GM21390 (cell line): Measurements from ENCODE around the gene UBASH3B.

Experiments used
- ATAC-seq: cut with Tn5 transposase; IDR thresholded peaks from one replicate; pipeline ENCODE4 v1.9.1; 2021; ENCODE audit not compliant: unreplicated experiment

UBASH3B gene

DNA sequence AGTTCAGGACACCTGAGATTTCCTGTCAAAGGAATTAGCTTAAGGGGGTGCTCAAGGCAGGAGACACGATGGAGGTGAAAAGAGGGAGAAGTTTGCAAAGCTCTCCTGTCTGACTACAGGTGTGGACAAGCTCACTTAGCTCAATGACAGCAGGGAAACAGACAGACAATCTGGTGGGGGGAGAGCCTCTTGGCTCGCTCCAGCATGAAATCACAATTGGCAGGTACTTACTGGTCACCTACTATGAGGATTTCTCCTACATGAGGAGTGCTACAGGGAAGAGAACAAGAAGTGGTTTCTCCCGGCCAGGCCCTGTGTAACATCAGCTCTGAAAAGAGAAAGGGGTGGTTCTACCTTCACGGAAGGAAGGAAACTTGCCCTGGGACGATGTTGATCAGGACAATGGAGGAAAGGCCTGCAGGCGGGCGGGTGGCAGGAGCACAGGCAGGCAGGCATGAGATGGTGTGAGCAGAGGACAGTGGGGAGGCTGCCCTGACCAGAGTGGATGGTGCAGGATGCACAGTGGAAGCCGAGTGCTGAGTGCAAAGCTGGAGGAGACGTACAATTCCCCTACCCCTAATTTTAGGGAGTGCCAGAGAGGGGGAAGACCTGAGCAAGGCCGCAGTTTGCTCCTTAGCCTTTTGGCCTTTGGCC, 124.9 kb downstream of the UBASH3B start:
- no peak for ATAC-seq

DNA sequence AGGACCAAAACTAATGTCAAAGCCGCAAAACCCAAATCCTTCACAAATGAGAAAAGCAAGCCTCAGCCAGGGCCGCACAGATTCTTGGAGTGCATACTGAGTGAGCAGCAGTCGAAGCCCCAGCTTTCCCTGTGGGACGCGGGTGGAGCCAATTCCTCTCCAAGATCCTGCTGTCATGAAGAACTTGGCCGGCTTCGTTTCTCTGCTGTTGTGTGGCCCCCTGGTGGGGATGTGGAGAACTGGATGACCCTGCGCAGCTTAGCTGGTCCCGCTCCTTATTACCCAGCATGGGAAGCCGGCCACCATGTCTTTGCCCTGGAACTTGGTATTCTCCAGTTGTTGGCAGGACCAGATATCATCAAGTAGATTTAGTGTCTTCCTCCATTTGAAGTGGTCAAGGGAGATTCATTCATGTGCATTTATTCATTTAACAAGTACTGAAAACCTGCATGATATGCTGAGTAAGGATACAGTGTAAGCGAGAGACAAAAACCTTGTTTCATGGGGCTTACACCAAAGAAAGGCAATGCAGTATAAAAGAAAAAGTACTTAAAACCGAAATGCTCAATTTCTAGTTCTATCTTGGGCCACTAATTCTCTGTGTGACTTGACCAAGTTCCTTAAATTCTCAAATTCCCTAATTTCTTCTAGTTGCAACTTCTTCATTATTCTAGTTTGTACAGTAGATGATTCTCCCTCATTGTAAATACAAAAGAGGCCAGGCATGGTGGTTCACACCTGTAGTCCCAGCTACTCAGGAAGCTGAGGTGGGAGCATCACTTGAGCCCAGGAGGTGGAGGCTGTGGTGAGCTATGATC, 126.1 kb downstream of the UBASH3B start:
- peak; percentile 86 for ATAC-seq

DNA sequence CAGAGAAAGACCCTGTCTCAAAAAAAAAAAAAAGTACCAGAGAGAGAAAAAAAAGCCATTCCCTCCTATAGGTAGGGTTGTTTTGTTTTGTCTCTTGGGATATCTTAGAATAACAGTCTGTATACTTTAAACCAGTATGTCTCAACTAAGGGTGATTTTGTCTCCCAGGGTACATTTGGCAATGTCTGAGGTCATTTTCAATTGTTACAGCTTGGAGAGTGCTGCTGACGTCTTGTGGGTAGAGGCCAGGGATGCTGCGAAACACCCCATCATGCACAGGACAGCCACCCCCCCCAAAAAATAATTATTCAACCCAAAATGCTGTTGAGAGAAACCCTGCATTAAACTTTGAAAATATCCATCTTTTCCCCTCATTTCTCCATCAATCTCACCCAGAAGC, 126.7 kb downstream of the UBASH3B start:
- ATAC-seq = no peak

DNA sequence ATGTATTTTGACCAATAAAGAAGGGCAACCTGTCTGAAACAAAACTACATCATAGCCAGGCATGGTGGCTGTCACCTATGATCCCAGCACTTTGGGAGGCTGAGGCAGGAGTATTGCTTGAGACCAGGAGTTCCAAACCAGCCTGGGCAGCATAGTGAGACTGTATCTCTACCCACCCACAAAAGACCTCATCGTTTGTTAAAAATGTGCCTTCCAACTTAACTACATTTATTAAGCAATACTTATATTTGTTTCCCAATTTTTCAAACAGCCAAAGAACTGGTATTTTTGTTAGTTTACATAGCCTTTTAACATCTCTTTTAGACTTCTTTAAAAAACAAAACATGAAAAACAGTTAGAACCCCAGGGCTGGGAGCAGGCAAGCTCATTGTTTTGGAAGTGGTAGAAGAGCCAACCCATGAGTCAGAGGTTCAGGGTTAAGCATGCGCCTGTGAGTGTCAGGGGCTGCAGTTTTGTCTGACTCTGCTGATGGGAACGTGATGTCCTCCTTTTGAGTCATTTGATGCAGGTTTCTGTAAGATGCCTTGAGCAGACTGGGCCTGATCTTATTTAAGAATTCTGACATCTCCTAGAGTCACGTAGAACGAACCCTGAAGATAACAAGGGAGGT, 128.9 kb downstream of the UBASH3B start:
- ATAC-seq = no peak

DNA sequence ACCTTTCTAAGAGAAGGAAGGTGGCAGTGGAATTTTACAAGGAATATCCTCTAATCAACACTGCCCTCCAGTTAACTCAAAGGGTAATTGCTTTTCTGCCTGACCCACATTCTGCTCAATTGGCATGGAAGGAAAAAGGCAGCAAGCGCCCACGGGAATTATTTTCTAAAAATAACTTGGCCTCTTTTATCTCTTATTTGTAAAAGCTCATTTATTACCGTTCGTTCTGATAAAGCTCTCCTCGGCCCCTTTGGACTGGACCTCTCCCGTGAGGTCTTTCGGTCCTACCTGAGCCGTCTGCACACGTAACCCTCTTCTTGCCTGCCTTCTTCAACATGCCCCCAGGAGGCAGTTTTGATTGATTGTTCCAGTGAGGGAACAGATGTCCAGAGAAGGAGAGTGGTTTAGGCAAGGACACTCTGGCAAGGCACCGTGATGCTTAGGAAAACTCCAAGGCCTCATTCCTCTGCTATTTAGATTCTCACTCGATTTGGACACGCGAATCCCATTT, 129.6 kb downstream of the UBASH3B start:
- no peak for ATAC-seq

DNA sequence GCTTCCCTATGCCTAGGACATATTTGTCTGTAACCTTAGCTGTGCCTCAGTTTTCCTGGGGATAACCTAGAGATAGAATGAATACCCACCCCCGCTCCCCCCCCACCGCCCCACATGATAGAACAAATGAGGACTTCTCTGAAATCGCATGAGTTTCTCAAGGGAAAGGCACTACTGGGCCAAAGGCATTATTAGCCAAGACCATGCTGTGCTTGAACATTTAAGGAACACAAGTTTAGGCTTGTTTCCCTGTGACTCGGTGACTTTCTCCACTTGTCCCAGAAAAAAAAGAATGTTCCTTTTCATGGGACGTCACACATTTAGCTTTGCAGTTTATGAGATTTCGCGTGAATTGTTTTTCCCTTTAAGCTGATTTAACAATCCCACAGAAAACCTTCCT, 131.4 kb downstream of the UBASH3B start:
- no peak for ATAC-seq

DNA sequence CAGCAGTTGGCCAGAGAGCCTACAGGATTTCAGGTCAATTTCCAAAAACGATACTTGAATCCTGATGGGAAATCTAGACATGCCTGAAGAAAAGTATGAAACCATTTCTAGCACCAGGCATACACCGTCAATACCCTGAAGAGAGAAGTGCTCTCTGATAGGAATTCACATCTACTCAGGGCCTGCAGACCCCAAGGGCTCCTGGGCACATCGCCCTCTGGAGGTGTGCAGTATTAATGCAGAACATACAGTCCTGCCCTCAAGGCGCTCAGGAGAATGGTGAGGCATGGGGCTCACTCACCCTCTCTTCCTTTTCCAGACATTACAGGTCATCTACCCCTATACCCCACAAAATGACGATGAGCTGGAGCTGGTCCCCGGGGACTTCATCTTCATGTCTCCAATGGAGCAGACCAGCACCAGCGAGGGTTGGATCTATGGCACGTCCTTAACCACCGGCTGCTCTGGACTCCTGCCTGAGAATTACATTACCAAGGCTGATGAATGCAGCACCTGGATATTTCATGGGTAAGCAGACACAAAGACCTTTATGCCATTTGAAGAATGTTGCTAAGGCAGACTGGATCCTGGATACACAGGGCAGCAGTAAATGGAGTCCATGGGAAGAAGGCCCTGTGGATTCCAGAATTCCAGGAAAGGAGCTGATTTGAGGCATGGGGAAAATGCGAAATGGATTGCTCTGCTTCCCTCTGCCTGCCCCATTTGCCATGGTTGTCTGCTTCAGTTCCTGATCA, 133.4 kb downstream of the UBASH3B start:
- no peak for ATAC-seq

DNA sequence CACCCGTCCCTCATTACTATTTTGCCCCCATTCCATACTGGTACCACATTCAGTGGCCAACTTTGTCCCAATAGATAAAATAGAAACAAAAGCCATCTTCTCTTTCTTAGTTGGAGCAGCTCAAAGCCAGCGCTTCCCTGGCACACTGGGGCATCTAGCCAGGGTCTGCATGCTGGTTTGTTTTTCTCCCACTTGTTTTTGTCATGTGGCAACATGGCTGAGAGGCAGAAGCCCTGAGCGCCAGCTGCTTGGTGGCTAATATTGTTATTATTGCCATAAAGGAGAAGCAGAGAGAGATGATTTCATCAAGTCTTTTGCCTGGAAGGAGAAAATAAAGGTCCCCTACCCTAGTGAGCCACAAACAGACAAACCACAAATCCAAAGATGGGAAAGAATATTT, 134.4 kb downstream of the UBASH3B start:
- ATAC-seq = no peak

DNA sequence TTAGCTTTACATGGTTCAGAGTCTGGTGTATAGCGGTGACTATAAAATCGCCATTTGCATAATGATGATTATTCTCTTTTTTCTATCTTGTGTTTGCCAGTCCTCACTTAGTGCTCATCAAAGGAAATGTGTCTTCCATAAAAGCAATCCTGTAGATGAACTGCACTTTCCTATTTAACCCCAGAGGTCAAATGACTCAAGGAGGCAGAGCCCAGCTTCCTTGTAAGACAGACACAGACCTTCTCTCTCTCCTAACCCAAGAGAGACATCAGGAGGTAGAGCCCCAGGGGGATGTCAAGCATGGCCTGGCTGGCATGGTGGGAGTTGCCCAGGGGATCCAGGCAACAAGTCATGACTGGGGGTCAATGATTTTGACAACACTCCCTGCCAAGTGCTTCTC, 135.9 kb downstream of the UBASH3B start:
- no peak for ATAC-seq

DNA sequence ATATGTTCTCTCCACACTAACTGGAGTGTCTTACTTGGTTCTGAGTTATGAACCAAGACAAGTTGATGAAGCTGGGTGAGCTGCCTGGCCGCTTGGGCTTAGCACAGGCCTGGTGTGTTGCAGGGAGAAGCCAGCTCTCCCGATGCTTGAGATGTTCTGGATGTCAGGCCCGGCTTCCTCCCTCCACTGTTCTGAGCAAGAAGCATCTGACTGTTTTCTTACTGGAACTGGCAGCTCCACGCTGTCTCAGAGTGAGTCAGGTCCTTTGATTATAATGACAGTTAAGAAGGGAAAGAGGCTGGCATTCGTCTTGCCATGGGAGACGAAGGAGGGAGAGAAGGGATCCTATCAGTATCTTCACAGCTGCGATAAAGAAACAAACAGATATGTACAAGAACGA, 136.3 kb downstream of the UBASH3B start:
- ATAC-seq = no peak

DNA sequence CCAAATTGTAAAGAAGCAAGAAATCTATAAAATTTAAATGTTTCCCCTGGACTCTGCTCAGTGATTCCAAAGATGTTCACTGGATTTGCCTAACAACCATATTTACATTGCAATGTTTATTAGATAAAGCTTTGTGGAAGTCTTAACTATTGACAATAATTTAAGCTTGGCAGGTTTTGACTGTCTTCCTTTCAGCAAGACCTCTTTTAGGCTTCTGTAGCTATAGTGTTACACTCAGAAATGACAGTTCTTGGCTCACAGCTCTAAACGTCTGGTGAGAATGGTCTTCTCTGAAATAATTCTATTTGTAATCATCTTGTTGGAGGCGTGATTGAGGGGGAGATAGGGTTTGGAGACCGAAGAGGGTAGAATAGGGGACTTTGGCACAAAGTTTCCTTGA, 138.0 kb downstream of the UBASH3B start:
- no peak for ATAC-seq

DNA sequence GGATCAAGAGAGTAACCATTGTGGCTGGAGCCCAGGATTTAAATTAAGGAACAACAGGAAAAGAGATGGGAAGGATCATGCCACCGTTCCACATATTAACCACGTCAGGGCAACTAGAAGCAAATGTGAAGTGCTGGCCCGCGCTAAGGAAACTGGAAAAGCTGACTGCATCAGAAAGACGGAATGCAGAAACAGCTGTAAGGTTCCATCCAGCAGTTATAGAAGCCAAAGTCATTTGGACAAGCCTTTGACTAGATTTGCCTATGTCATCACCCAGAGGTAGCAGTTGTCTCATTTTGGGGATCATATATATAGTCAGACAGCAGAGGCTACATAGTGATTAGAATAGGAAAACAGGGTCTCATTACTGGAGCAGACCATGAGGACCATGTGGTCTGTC, 139.8 kb downstream of the UBASH3B start:
- no peak for ATAC-seq

DNA sequence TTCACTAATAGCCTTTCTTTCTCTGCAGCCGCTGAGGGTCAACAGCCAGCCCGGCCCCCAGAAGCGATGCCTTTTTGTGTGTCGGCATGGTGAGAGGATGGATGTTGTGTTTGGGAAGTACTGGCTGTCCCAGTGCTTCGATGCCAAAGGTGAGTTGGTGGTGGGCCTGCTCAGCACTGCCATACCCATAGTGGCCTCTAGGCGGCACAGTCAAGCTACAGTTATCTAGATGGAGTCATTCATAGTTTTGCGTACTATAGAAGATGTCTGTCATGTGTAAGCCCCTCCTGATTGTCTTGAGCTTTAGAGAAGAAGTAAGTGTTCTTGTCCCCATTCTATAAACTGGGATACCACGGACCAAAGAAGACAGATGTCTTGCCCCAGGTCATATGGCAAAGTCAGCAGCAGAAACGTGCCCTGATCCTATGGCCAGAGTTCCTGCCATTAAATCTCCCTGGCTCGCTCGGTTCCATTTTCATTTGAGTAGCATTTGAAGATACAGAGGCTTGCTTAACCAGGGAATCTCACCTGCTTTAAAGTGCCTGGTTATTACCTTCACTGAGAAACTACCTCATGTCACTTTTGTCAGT, 140.7 kb downstream of the UBASH3B start:
- peak; percentile 87 for ATAC-seq

DNA sequence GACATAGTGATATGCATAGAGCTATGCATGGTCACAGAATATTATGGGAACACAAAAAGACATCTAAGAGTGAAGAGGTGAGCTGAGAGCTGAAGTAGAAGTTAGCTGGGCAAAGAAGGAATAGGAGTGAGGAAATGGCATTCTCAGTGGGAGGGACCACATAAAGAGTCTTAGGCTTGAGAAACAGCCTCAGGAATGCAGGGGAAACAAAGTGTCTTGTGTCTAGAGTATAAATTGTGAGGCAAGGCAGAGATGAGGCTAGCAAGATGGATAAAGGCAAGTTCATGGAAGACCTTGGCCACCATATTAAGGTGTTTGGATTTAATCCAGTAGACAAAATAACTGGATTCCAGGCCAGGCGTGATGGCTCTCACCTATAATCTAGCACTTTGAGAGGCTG, 142.1 kb downstream of the UBASH3B start:
- no peak for ATAC-seq

DNA sequence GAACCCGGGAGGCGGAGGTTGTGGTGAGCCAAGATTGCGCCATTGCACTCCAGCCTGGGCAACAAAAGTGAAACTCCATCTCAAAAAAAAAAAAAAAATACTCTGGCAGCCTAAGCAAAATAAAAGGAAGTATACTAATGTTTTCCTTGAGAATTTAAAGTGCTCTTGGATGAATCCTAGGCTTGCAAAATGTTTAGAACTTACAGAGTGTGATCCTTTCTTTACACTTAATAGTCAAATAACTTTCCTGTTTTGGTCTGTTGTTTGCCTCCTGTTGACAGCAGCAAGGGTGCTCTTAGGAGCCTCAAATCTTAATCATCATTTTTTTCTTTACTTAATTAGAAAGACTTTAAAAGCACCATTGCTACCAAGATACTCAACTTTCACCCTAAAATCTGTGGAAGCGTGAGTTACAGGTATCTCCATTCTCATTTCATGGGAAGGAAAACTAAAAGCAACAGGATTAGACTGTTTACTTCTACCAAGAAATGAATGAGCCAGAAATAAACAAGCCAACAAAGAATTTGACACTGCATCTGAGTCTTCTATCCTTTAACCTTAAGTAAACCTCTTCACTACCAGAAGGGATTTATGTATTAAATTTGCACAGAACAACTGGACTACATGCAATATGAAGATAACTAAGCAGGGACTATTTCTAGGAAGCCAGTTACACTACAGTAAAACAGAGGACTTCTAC, 144.0 kb downstream of the UBASH3B start:
- ATAC-seq = no peak

DNA sequence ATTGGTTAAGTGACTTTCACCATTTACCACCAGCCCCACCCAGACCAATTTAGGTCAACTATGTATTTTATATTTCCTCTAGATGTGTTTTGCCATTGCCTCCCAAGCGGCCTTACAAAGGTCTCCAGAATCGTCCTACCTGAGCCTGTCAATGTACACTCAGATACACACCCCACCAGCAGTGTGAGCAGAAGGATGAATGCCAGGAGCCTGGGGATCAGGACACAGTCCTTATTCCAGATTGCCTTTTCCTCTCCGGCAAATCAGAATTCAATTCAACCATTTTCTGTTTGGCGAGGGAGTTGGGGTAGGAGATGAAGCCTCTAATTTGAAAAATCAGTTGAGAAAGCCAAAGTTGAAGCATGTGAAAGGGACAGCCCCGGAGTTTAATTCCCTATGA, 147.4 kb downstream of the UBASH3B start:
- no peak for ATAC-seq

DNA sequence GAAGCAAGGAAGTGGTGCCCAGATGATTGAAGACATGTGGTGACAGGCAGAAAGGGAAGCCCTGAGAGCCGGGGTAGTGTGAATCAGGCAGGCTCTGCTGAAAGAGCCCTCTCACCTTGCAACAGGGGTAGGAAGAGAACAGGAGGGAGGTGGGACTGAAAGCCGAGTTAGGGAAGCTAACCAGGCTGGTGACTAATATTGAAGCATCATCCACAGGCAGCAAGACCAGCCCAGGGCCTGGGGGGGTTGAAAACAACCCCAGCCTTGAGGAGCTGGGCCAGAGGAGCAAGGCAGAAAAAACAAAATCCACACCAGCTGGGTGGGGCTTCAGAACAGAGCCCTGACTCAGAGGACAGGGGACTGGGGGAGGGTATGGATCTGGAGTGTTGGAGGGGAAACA, 147.8 kb downstream of the UBASH3B start:
- ATAC-seq = no peak

DNA sequence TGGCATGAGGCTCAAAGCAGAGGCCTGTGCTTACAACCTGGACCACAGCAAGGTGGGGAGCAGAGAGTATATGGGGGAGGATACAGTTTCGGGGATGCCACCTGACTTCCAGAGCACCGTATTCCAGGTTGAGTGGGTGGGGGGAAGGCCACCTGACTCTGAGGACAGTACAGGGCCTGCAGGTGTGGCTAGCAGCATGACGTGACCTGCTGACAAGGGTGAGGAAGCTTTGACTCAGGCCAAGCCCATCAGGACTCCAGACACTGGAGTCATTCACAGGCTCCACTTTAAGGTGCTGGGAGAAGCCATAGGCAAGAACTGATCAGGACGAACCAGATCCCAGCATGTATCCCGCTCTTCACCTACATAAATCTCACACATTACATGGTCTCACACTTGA, 148.2 kb downstream of the UBASH3B start:
- no peak for ATAC-seq

DNA sequence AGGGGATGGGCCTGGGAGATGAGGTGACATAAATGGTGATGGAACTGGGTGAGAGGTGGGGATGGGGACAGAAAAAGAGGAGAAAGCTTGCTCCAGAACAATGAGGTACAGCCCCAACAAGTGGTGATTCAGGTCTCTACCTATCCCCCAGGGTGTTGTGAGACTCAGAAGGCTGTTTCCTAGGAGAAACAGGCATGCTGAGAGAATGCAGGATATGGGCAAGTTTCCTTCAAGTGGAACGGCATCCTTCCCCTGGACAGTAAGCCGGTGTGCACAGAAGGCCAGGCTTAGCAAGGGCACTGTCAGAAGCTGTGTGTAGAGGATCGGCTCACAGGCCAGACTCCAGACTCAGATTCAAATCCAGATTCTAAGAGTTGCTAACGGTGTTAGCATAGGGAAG, 148.6 kb downstream of the UBASH3B start:
- ATAC-seq = no peak

DNA sequence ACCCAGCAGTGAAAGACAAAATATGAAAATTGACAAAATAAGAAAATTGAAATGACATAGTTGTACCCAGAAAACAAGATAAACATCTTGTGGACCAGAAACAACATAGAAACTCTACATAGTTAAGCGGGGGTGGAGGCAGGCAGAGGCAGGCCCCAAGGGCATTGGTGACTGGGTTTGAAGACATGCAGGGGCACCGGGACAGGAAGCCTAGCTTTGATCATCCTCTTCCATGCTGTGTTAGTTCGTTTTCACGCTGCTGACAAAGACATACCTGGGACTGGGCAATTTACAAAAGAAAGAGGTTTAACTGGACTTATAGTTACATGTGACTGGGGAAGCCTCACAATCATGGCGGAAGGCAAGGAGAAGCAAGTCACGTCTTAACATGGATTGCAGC, 149.3 kb downstream of the UBASH3B start:
- ATAC-seq = no peak
